NCI-H446 treated with DMSO at 0.1 percent for 48 hours (cell line): ENCODE measurements around the gene NELFB.
"Not testable (repeated sequence)": the region's sequence is repeated elsewhere in the genome, so short reads cannot be mapped to it uniquely, and the experiment has no call there.

Experiments
- DNase-seq: peaks from one replicate; lab custom pipeline; 2025; lab: John Stamatoyannopoulos, UW

The NELFB gene

DNA sequence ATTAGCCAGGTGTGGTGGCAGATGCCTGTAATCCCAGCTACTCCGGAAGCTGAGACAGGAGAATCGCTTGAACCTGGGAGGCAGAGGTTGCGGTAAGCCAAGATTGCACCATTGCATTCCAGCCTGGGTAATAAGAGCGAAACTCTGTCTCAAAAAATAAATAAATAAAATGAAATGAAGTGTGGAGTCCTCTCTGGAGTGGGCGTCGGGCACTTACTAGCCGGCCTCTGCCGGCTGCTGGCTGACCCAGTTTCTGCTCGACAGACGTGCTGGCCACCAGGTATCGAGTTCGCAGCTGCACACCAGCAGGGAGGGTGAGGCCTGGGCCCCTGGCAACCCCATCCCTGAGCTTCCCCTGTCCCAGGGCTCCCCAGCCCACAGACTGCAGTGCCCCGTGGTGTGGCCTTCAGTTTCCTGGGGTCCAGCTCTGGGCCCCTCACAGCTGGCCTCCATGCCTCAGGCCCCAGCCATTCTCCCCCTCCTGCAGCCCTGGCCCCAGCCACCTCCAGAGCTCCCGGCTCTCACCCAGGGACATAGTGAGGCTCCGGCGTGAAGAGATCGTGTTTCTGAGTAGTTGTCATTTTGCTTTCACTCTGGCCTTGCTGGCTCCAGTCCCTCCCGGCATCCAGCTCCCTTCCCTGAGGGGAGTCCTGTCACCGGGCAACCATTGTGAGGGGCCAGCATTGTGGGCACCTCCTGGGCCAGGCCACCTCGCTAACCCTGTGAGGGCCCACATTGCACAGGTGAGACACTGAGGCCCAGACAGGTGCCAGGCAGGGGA, 7.8 kb upstream of the NELFB start:
- DNase-seq = no peak

DNA sequence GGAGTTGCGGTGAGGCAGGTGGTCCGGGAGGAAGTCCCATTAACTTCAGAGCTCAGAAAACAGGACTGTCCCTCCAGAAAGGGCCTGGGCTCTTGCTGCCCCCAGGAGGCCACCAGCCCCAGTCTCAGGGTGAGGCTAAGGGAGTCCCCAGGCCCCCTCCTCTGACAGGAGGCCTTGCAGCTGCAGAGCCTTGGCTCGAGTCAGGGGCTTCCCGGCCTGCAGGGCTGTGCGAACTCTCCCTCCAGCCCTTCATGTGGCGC, 7.3 kb upstream of the NELFB start:
- no peak for DNase-seq

DNA sequence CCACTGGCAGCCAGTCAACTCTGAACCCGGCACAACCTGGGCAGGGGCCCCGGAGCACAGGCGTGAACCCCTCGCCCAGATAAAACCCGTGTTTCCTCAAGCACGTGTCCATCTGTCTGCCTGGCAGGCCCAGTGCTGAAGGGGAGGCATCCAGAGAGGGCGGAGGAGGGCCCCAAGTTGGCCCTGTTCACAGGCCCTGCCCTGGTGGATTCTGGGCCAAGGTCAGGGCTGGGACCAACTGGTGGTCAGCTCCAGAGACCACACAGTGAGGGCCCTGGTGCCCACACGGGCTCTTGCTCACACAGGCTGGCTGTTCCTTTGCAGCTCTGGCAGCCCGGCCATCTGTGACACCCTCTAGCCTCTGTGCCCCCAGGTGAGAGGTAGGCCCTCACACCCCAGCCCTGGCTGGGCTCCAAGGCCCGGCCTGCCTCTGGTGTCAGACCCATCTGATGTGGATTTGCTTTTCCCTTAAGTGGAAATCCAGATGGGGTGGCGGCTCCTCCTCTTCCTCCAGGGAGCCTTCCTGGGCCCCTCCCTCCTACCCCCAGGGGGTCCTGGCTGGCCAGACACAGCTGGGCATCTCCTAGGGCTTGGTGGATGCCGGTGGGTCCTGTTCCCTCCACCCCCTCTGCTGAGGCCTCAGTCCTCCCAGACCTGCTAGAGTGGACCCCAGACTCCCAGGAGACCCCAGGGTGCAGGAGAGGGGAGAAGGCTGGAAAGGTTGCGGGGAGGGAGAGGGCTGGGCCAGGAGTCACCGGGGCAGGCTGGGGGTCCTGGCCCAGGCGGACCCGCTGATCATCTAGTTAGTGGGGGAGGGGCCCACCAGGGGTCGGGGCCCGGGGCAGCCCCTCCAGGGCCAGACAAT, 4.6 kb upstream of the NELFB start:
- no peak for DNase-seq

DNA sequence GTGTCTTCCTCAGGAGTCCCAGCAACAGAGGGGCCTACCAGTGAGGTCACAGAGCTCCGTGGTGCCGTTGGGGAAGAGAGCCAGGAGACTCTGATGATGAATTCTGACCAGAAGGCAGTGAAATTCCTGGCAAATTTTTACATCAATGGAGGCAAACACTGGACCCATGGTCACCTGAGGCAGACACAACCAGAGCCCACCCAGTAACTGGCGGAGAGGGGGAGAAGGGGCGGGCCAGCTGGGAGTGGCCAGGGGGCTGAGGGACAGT, 4.0 kb upstream of the NELFB start, which contains the start of gene STPG3:
Gene STPG3 (plus strand): TSS at position 93 of the 268 bp plus-strand sequence. CDS start 1 bp downstream, at position 94.
- DNase-seq = no peak

DNA sequence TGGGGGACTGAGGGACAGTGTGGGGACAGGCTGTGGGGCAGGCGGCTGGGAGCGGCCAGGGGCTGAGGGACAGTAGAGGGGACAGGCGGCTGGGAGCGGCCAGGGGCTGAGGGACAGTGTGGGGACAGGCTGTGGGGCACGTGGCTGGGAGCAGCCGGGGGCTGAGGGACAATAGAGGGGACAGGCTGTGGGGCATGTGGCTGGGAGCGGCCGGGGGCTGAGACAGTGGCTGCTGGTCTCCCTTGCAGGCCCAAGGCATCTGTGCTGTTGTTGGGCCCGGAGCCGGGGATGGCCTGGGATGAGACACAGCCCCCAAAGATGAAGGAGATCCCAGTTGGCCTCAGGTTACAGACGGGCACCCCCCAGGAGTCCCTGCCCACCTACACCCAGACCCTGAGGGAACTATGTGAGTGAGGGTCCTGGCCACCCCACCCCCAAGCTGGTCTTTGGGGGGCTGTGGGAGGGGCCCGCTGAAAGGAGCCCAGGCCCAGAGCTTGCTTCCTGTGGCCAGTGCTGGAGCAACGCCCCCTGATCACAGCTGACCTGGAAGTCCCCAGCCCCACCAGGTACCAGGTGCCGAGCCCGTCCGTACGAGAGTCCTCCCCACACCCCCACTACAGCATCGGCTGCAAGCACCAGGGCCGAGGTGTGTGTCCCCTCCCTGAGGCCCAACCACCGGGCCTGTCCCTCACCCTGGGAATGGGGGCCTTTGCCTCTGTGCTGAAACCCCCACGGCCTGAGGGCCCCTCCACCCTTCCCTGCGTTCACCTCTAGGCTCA, 3.4 kb upstream of the NELFB start:
- no peak for DNase-seq

DNA sequence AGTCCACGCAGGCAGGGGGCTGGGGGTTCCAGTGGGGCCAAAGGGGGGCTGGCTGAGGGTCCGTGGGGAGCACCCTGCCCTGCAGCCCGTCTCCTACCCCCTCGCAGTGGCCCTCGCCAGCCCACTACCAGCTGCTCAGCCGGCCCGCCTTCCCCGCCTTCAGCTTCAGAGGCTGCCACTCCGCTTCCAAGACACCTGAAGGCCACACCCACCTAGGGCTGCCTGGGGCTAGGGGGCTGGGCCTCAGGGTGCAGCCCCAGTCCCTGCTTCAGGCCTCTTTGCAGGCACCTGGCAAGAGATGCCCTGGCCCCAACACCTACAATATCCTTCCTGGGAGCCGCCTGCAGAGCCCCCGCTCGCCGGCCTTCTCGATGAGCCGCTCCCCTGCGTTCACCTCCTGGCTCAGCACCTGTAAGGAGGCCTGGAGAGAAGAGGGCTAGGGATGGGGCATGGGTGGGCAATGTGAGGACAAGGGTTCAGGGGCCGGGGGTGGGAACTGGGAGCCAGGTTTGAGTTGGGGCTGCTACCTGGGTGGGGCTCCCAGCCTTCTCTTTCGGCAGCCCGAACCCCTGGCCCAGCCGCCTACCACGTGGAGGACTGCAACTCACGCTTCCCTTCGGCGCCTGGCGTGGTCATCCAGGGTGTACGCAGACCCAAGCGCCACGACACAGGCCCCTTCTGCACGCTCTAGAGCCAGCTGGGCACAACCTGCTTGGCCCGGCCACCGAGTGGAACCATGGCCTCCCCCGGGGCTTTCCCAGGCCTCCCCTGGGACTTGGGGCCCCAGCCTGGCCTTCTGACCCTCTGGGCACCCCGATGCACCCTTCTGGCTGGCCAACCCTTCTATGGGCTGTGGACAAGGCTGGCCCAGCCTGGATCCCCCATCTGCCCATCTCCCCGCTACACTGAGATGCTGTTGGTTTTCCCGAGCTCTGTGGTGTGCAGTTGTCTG, 2.3 kb upstream of the NELFB start:
- no peak for DNase-seq

DNA sequence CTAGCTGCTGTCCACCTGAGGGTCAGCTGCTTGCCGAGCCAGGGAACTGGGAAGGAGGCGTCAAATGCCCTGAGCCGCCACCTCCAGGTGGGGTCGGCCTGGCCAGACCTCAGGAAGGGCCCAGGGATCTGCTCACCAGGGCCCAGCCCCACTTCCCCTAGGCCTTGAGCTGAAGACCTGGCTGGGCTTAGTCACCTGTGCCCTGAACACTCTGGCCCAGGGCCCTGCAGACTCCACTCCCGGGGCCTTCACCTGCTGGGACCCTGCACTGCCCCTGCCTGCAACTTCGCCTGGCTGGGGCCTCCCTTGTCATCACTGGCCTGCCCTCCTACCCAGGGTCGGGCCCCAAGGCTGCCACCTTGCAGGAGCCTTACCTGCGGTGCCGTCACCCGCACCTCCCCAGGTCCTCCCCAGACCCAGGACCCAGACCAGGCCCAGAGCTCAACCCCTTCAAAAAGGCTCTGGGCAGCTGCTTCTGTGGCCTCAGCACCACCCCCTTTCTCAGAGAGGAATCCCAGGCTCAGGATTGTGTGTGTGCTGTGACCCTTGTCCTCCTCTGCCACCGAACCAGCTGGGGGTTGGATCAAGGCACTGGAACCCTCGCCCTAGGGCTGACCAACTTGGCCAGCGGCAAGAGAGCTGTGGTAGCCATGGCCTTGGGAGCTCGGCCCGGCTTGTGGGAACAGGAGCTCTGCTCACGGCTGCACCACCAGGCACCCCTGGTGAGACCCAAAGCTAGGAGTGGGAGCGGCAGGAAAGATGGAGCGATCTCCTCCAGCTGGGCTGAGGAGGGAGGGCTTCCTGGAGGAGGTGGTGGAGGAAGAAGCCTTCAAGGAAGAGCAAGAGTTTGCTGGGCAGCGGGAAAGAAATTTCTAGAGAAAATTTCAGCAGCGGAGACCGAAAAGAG, 1.2 kb upstream of the NELFB start:
- no peak for DNase-seq

DNA sequence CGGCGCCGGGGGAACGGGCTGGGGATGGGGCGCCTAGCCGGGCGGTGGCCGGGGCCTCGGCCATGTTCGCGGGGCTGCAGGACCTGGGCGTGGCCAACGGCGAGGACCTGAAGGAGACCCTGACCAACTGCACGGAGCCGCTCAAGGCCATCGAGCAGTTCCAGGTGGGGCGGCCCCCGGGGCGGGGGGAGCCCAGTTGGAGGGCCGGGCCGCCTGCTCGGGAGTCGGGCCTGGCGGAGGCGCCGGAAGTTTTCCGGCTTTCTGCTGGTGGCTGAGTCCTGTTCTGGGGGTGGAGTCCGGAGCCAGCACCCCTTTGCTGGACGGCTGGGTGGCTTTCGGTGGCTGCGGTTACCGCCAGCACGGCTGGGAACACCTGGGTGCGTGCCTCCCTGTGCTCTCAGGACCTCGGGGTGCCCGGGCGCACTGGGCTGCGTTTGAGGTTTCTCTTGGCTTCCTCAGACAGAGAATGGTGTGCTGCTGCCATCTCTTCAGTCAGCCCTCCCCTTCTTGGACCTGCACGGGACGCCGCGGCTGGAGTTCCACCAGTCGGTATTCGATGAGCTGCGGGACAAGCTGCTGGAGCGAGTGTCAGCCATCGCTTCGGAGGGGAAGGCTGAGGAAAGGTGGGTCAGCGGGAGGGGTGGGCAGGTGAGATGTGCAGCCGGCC, 454 bp downstream of the NELFB start:
- no peak for DNase-seq

DNA sequence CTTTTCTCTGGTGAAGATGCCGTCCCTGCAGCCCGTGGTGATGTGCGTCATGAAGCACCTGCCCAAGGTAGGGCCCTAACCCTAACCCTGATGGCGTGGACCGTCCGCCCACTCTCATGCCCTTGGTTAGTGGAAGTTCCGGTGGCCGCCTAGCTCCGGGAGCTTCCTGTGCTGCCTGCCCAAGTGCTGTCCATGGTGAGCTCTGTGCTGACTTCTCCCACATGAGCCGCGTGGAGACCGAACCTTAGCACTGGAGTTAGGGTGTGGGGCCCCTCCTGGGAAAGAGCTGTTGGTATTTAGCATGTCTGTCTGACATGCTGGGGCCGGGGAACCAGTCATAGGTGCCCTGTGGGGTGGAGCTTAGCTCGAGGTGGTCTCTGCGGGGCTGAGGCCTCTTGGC, 1.2 kb downstream of the NELFB start:
- DNase-seq = no peak

DNA sequence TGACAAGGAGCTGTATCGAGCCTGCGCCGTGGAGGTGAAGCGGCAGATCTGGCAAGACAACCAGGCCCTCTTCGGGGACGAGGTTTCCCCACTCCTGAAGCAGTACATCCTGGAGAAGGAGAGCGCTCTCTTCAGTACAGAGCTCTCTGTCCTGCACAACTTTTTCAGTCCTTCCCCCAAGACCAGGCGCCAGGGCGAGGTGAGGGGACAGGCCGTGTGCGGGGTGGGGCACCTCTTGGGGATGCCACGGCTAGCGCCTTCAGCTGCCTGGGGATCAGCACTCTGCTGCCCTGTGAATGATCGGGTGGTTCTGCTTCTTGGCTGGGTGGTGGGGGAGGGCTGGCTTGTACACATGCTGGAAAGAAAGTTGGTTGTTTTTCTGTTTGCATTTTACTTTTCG, 1.7 kb downstream of the NELFB start:
- DNase-seq = no peak

DNA sequence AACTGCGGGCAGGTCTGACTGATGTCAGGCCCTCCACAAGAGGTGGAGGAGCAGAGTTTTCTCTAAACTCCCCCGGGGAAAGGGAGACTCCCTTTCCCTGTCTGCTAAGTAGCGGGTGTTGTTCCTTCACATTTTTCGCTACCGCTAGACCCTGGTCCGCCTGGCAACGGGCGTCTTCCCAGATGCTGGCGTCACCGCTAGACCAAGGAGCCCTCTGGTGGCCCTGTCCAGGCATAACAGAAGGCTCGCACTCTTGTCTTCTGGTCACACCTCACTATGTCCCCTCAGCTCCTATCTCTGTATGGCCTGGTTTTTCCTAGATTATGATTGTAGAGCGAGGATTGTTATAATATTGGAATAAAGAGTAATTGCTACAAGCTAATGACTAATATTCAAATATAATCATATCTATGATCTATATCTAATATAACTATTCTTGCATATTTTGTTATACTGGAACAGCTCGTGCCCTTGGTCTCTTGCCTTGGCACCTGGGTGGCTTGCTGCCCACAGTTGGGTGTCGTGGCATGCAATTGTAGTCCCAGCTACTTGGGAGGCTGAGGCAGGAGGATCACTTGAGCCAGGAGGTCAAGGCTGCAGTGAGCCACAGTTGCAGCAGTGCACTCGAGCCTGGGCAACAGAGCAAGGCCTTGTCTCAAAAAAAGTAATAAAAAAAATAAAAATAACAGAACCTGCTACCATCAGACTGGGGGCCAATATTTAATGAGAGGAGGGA, 7.2 kb downstream of the NELFB start:
- not testable (repeated sequence) for DNase-seq

DNA sequence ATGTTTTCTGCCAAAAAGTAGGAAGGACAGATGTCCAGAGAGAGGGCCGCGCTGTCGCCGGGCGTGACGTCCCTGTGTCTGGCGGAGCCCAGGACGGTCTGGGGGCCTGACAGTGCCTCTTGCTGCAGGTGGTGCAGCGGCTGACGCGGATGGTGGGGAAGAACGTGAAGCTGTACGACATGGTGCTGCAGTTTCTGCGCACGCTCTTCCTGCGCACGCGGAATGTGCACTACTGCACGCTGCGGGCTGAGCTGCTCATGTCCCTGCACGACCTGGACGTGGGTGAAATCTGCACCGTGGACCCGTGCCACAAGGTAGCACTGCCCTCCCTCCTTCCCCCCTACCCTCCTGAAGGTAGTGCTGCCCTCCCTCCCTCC, 7.8 kb downstream of the NELFB start:
- no peak for DNase-seq

DNA sequence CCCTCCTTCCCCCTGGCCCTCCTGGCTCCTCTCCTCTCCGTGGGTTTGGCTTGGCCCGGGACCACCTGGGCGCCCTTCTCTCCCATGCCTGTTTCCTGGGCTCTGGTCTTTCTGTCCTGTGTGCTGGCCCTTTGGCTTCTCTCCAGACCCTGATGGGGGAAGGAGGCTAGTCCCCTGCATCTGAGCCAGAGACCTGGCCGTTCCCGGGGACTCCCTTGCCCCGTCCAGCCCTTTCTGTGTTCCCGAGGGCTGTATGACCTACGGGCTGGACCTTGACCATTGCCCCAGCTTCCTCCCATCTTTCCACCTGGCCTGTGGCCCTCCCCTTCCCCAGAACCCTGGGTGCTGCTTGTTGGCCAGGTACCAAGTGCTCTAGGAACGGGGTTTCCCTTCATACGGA, 8.4 kb downstream of the NELFB start:
- no peak for DNase-seq

DNA sequence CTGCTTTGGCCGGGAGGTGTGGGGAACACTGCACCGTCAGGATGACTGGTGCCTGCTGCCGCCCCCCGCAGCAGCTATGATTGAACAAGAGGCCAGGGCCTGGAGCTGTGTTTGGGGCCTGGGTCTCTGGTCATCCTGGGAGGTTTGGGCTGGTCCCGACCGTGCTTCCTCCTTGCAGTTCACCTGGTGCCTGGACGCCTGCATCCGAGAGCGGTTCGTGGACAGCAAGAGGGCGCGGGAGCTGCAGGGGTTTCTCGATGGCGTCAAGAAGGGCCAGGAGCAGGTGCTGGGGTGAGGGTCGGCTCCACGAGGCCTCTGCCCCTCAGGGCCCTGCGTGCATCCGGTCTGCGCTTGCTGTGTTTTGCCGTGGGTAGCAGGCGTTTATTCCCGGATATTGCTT, 8.9 kb downstream of the NELFB start:
- no peak for DNase-seq

DNA sequence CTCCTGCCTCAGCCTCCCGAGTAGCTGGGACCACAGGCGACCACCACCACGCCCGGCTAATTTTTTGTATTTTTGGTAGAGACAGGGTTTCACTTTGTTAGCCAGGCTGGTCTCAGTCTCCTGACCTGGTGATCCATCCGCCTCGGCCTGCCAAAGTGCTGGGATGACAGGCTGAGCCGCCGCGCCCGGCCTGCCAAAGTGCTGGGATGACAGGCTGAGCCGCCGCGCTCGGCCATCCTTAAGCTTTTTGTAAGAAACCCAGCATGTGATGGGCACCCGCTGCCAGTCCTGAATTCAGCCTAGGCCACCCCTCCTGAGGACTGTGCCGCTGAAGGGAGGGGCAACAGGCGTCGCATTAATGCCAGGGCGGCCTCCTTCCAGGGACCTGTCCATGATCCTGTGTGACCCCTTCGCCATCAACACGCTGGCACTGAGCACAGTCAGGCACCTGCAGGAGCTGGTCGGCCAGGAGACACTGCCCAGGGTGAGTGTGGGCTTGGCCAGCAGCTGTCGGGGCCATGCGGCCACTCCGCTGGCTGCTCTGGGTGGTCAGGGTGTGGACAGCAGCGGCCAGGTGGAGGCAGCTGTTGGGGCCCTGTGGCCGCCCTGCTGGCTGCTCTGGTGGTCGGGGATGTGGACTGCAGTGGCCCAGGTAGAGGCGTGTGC, 10.5 kb downstream of the NELFB start:
- no peak for DNase-seq

DNA sequence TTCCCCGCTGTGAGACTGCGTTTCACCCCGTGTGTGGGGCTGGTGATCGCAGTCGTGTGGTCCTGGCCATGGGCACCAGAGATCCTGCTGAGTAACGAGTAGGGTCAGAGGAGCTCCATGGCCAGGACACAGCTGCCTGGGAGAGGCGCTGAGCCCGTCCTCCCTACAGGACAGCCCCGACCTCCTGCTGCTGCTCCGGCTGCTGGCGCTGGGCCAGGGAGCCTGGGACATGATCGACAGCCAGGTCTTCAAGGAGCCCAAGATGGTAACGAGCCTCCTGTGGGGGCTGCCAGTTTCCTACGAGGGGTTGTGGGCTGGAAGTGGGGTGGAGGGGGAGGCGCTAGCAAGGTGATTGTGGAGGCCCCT, 11.0 kb downstream of the NELFB start:
- DNase-seq = no peak

DNA sequence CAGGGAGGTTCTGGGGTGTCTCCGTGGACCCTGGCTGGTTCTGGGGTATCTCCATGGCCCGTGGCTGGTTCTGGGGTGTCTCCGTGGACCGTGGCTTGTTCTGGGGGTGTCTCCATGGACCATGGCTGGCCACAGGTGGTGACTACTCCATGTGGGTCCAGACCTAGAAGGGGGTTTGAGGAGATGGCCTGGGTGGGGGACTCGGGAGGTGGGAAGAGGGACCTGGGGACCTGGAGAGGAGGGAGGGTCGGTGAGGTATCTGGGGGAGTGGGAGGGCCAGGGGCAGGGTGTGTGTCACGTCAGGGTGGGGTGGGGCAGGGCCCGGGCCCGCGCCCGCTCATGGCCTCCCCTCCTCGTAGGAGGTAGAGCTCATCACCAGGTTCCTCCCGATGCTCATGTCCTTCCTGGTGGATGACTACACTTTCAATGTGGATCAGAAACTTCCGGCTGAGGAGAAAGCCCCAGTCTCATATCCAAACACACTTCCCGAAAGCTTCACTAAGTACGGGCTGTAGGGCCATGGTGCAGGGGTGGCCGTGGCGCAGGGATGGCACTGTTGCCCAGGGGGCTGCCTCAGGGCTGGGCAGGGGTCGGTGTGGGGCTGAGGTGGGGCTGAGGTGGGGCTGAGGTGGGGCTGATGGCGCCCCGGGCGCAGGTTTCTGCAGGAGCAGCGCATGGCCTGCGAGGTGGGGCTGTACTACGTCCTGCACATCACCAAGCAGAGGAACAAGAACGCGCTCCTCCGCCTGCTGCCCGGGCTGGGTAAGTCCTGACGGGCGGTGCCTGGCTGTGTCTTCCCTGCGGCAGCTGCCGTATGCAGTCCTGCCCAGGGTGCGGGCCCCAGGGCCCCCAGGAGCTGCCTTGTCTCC, 11.7 kb downstream of the NELFB start:
- DNase-seq = no peak

DNA sequence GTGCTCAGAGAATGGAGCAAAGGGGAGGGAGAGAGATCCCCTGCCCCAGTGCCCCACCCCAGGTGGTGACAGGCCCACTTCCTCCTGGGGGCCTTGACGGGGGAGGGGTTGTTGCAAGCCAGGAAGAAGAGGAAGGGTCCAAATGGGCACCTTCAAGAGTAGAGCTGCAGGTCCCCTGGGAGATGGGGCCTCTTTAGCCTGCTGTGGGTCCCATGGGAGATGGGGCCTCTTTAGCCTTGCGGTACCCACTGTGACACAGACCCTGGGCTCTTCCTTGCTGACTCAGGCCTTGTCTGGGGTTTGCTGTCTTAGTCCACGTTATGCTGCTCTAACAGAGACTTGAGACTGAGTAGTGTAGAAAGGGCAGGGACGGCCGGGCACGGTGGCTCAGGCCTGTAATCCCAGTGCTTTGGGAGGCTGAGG, 12.8 kb downstream of the NELFB start:
- no peak for DNase-seq
